Measurements from ENCODE around the gene PLCH1.

GRCh38 chr3:155688481-155688880 lies 56.4 kb downstream of the PLCH1 start:
- TF ChIP-seq POLR2A (IDR thresholded peaks at IDR 0.05) (no peak), CTCF (IDR thresholded peaks at IDR 0.05) (no peak)

Measured in adrenal gland (tissue), 5 donors.